ENCODE data around the gene CHTF18.
"Not testable (repeated sequence)": the region's sequence is repeated elsewhere in the genome, so short reads cannot be mapped to it uniquely, and the experiment has no call there.

CHTF18 gene

DNA sequence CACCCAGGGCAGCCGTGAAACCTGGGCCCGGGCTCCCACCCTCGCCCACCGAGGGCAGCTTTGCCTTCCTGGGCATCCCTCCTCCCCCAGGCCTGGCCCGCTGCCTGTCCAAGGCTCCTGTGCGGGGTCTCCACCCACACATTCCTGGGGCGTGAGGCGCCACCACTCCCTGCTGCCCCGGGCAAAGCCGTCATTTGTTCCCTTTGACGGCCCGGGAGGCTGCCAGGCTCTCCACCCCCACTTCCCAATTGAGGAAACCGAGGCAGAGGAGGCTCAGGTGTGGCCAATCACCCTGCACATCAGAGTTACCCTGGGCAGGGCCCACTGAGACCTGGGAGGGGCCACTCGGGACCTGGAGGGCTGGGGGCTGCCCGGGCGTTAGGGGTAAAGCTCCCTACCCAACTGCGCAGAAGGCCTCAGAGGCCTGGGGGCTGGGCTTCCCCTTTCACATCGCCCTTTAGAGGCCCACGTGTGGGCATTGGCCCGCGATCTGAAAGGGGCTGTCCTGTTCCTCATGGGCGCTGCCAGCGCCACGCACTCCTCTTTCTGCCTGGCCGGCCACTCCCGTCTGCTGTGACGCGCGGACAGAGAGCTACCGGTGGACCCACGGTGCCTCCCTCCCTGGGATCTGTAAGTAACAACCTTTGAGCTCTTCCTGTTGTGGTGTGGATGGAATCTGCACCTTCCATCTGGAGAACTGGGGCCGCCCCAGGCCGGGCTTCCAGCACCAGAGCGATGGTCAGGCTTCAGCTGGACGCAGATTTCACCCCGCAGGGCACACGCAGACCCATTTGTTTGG lies 27.7 kb upstream of the CHTF18 start, which contains the start of gene MSLN:
Gene MSLN (plus strand): TSS at position 190 of the 799 bp plus-strand sequence. CDS start 1,947 bp downstream, outside the sequence.
- no peak for DNase-seq

- no peak for DNase-seq
Measured at GRCh38 chr16:761625-762513, 26.6 kb upstream of the CHTF18 start.

DNA sequence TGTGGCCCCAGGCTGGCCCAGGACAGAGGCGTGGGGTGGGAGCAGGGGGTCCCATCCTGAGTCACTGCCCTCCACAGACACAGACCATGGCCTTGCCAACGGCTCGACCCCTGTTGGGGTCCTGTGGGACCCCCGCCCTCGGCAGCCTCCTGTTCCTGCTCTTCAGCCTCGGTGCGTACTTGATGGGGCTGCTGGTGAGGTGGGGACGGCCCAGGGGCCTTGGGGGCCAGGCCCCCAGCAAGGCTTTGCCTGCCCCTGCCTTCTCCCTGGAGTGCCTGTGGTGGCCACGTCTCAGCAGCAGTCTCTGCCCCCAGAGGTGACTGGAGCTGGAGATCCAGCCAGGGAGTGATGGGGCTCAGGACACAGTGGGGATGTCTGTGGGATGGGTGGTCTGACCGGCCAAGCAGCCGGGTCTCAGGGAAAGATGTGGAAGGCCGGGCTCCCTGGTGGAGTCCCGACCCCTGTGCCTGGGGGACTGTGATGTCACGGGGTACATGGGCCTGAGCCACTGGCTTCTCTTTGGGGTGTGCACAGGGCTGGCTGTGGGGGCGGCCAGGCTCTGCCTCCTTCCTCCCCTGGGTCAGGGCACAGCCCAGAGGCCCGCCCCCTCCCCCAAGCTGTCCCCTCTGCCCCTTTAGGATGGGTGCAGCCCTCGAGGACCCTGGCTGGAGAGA lies 25.7 kb upstream of the CHTF18 start:
- no peak for DNase-seq

DNA sequence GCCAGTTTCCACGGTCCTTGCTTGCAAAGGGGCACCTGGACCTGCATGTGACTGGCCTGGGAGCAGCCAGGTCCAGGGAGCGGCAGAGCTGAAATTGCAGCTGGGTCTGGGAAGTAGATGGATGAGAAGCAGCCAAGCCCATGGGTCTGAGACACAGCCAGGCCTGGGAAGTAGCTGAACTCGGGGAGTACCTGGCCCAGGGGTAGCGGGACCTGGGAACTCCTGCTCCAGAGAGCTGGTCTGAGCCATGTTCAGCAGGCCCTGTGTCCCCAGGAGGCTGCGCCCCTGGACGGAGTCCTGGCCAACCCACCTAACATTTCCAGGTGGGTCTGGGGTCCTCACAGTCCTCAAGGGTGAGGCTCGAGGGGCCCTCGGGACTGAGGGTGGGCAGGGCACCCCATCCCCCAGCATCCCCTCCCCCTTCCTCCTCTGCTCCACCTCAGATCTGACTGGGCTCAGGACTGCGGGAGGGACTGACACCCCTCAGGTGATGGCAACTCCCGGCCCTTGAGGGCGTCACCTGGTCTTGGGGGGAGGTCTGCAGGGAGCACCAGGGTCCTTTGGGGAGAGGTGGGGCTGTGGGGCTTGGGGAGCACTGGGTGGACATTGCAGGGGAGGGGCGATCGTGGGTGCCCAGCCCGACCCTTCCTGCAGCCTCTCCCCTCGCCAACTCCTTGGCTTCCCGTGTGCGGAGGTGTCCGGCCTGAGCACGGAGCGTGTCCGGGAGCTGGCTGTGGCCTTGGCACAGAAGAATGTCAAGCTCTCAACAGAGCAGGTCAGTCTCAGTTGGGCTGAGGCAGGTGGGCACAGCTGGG lies 24.8 kb upstream of the CHTF18 start:
- DNase-seq = no peak

DNA sequence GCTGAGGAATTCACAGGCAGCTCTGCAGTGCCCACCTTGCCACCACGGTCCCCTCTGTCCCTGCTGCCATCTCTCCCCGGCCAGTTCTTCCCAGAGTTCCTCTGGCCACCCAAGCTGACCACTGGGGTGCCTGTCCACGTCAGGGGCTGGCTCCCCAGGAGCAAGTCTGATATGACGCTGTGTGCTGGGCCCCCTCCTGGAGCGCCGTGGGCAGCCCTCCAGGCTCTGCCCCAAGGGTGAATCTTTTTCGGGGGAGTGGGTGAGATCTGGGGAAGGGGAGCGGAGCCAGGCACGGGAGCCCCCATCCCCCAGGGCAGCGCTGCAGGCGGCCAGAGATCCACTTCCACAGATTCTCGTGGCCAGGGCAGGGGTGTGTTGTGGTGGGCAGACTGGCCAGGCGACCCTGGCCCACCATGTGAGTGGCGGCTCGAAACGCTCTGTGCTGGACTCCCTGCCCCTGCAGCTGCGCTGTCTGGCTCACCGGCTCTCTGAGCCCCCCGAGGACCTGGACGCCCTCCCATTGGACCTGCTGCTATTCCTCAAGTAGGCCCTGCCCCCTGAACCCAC lies 24.2 kb upstream of the CHTF18 start:
- no peak for DNase-seq

DNA sequence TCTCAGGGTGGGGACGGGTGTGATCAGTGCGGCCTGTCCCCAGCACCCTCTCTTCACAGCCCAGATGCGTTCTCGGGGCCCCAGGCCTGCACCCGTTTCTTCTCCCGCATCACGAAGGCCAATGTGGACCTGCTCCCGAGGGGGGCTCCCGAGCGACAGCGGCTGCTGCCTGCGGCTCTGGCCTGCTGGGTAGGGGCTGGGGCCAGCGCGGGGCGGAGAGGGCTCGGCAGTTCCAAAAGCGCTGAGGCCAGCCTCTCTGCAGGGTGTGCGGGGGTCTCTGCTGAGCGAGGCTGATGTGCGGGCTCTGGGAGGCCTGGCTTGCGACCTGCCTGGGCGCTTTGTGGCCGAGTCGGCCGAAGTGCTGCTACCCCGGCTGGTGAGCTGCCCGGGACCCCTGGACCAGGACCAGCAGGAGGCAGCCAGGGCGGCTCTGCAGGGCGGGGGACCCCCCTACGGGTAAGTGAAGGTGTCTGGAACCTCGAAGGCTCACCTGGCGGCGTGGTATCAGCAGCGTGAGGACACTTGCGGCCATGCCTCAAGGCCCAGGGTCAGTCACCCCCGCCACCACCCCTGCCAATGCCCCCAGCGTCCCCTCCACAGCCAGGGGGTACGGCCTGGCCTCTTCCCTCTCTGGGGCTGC lies 23.5 kb upstream of the CHTF18 start:
- DNase-seq = no peak

GRCh38 chr16:765488-765865 lies 22.9 kb upstream of the CHTF18 start:
- no peak for DNase-seq

GRCh38 chr16:766008-766819 lies 22.2 kb upstream of the CHTF18 start:
- no peak for DNase-seq

- DNase-seq = no peak
Measured at GRCh38 chr16:766820-767640, 21.4 kb upstream of the CHTF18 start.

DNA sequence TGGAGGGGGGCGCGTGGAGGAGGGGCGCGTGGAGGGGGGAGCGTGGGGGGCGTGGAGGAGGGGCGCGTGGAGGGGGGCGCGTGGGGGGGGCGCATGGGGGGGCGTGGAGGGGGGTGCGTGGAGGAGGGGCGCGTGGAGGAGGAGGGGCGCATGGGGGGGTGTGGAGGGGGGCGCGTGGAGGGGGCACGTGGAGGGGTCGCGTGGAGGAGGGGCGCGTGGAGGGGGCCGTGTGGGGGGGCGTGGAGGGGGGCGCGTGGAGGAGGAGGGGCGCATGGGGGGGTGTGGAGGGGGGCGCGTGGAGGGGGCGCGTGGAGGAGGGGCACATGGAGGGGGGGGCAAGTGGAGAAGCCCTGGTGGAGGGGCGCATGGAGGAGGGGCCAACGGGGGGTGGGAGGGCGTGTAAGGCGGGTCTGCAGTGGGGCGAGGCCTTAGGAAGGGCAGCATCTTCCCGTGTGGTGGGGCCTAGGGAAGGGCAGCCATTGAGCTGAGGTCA lies 20.6 kb upstream of the CHTF18 start:
- no peak for DNase-seq

GRCh38 chr16:768428-768827 lies 20.0 kb upstream of the CHTF18 start:
- no peak for DNase-seq

- DNase-seq = no peak
Measured at GRCh38 chr16:769184-769784, 19.1 kb upstream of the CHTF18 start.

DNA sequence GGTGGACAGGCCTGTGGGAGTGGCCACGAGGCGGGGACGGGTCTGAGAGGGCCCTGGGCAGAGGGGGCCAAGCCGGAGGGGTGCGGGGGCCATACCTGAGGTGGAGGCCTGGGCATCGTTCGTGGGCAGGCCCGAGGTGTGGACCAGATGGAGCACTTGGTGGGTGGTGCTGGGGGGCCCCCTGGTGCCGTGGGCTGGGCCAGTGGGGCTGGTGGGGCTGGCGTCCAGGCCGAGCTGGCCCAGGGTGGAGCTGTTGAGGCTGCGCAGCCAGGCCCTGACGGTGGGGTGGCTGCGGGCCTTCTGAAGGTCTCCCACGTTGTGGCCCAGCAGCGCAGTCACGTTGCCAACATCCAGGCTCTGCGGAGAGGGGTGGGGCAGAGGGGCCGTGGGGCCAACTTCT lies 18.5 kb upstream of the CHTF18 start:
- no peak for DNase-seq

DNA sequence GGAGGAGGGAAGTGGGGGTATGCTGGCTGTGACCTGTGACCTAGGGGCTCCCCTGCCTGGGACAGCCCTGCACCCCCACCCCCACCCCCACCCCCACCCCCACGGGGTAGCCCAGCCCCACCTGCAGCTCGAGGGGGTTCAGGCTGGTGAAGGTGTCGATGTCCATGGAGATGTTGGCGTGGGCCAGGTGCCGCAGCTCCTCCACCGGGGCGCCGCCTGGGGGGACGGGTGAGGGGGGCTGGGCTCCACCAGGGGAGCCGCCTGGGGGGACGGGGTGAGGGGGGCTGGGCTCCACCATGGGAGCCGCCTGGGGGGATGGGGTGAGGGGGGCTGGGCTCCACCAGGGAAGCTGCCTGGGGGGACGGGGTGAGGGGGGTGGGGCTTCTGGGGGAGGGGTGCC lies 18.0 kb upstream of the CHTF18 start:
- DNase-seq = no peak

DNA sequence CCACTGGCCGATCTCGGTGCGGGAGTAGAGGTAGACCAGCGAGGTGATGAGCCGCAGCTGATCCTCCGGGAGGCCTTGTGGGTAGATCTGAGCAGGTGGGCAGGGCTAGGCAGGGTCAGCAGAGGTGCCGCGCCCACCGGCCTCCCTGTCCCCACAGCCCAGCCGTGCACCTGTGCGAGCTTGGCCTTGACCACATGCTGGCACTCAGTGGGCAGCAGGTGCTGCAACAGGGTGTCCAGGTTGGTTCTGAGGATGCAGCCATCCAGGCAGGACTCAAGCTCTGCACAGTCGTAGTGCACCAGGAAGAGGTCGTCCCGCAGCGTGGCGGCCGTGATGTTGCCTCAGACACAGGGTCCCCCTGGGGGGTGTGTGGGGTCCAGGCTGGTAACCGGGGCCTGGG lies 15.5 kb upstream of the CHTF18 start:
- no peak for DNase-seq

DNA sequence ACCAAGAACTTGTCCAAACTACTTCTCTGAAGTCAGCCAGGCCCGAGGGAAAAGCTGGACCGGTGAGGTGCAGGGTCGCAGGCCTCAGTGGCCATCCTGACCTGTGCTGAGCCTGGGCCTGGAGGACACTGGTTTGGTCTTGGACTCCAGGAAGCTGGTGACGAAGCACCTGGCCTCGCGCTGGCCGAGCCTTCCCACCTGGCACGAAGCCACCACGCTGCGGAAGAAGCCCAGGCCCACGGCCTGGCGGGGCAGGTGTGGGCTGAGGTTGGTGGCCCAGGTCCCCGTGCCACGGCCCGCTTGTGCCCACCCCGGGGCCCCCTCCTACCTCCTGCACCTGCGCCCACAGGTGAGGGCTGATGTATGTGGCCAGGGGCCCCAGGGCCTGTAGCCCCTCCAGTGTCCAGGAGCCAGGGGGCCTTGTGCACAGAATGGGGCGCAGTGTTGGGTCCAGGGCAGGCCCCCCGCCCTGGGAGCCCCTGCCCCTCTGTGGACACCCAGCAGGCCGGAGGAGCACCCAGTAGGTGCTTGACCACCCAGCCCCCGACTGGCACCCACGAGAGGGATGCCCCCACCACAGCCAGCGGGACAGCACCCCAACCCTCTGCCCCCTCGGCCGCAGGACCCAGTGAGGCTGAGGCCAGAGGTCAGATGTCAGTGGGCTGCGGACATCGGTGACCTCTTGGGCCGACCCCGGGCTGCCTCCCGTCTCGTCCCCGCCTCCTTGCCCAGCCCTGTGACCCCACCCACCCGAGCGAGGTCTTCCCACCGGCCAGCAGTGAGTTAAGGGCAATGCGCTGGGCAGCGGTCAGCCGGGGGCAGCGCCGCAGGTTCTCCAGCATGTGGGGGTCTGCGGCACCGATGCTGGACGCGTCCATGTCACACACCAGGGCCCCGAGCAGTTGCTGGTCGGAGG lies 14.1 kb upstream of the CHTF18 start:
- no peak for DNase-seq

GRCh38 chr16:775236-775796 lies 13.1 kb upstream of the CHTF18 start:
- no peak for DNase-seq

DNA sequence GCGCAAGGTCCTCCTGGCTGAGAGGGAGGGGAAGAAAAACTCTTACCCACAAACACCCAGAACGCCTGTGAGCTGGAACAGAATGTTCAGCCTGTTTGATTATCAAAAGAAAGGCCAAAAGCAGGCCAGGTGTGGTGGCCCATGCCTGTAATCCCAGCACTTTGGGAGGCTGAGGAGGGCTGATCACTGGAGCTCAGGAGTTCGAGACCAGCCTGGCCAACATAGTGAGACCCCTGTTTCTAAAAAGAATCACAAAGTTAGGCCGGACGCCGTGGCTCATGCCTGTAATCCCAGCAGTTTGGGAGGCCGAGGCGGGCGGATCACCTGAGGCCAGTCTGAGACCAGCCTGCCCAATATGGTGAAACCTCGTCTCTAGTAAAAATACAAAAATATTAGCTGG lies 12.1 kb upstream of the CHTF18 start:
- DNase-seq = not testable (repeated sequence)

Data from activated CD4-positive, alpha-beta T cell treated with anti-CD3 and anti-CD28 coated beads for 1 hour (primary cell).